K562 (cell line): ENCODE measurements around the gene JAM2. TPM values are rescaled to one million over a fixed set of nuclear protein-coding genes. Genes with fewer than 3 reads are reported as not detected.

Source experiments
- CBX3 ChIP-seq, 2 experiments: IDR thresholded peaks; 1 replicate in 1 of 2; 2 replicates in 1 of 2; pipeline ENCODE4 v1.6.1; 2012; ENCODE audit warnings: inconsistent platforms in 2 of 2, low read length in 2 of 2, borderline replicate concordance in 1 of 2, control low read depth in 1 of 2
- FOXA1 ChIP-seq: fragments of 450-650 bp; IDR thresholded peaks from 2 replicates; pipeline ENCODE4 v1.6.1; 2016; ENCODE audit warnings: mild to moderate bottlenecking, borderline replicate concordance
- MEIS2 ChIP-seq: fragments of 450-650 bp; IDR thresholded peaks from 2 replicates; pipeline ENCODE4 v1.6.1; 2014; ENCODE audit warnings: mild to moderate bottlenecking; ENCODE audit not compliant: partially characterized antibody
- NR4A1 ChIP-seq, 2 experiments: fragments of 250-450 bp in 1 of 2; fragments of 450-650 bp in 1 of 2; sonication (Bioruptor Pico) in 1 of 2; IDR thresholded peaks; 2 replicates each; pipeline versions ENCODE4 v1.4.0 to v1.6.1; 2016 to 2020; ENCODE audit warnings: mild to moderate bottlenecking in 2 of 2, missing compliant biosample characterization in 1 of 2, missing genetic modification characterization in 1 of 2, moderate library complexity in 1 of 2
- XRCC5 ChIP-seq: fragments of 200-400 bp; formaldehyde crosslinking; IDR thresholded peaks from 2 replicates; pipeline ENCODE4 v1.6.1; 2017; ENCODE audit warnings: low read depth, mild to moderate bottlenecking, low read length
- polyA plus RNA-seq, 8 experiments: library from polyadenylated mRNA; depleted of rRNA in 4 of 8; stranded (reverse) in 5 of 8; unstranded in 3 of 8; fragments of >200 nt; fragmentation: Nextera tagmentation in 2 of 8; fragmentation: Illumina TruSeq in 1 of 8; extraction: Ambion mirVana in 2 of 8; extraction: Trizol in 1 of 8; gene quantifications; 2 replicates each; pipeline versions ENCODE4 v1.2.1 to v1.2.3, GENCODE V29; 2011 to 2014; ENCODE audit warnings: inconsistent platforms in 1 of 8, missing spikeins in 1 of 8
- total RNA-seq, 7 experiments: library from RNA; depleted of rRNA in 6 of 7; stranded (reverse); fragments of >200 nt in 6 of 7; fragmentation: Illumina TruSeq in 2 of 7; extraction: Trizol in 2 of 7; gene quantifications; 2 replicates each; pipeline versions ENCODE4 v1.2.1 to v1.2.3, GENCODE V29; 2011 to 2021; ENCODE audit warnings: low replicate concordance in 1 of 7
- TF ChIP-seq, protein P1 (sequence below), 2 experiments: fragments of 450-650 bp in 1 of 2; sonication (generic) in 1 of 2; formaldehyde crosslinking in 1 of 2; IDR thresholded peaks in 1 of 2; conservative IDR thresholded peaks in 1 of 2; 2 replicates each; pipeline versions ENCODE4 v1.6.1 to v1.8.1; 2016 to 2023; ENCODE audit warnings: mild to moderate bottlenecking in 2 of 2, moderate library complexity in 2 of 2, inconsistent platforms in 1 of 2, missing genetic modification reagents in 1 of 2
- TF ChIP-seq, protein P2 (sequence below), 2 experiments: fragments of 450-650 bp; IDR thresholded peaks; 2 replicates each; pipeline ENCODE4 v1.6.1; 2018; ENCODE audit warnings: mild to moderate bottlenecking in 2 of 2, low read depth in 1 of 2; ENCODE audit not compliant: partially characterized antibody in 2 of 2
- TF ChIP-seq, protein P3 (sequence below): fragments of 450-650 bp; IDR thresholded peaks from 2 replicates; pipeline ENCODE4 v1.6.1; 2016; ENCODE audit warnings: low read depth

Gene JAM2
- total and polyA plus RNA-seq, 9 of the 15 experiments (the other 6 are each of a cell fraction or from before 2014, with no cell fraction given) = 0.03 to 0.08 (median 0.07) TPM; not detected in 6

DNA sequence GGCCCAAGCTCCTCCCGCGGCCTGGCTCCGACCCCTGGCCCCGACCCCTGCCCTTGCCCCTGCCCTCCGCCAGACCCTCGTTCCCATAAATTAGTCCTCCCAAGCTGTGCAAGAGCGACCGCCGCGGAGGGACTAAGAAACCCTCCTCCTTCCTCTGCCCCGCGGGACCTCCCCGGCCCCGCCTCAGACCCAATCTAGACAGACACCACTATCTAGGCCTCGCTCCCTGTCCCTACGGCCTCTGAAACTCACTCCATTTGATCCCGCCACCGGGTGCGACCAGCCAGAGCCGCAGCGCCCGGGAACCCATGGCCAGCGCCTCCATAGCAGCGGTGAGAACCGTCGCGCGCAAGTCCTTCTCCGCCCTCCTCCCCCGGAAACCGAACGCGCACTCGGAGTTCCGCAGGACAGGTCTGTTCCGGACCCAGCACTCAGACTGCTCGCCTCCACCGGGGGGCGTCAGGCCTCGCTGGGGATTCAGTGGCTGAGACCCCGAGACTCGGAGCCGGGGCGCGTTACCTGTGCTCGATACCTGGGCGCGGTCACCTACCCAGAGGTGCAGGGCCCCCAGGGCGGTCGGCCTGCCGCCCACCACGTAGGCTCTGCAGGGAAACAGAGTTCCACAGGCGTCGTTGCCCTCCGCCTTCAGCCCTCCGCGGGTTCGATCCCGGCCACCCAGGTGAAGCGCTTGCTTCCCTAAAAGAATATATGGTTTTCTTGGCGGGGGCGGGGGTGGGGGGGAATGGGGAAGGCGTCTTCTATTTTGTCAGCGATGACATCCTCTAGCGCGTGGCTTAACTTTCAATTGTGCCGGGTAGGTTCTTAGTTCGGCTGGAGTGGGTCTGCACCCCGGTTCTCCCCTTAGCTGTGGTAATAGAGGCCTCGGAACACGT lies 31.7 kb upstream of the JAM2 start, which contains the start of gene MRPL39 (continued):
- TF ChIP-seq XRCC5 (peak; percentile 94), MEIS2 (no peak), FOXA1 (no peak), NR4A1 (CRISPR knock-in tag; IDR thresholded peaks at IDR 0.05) (no peak; the same call in 1 of the 2 replicates), NR4A1 (tag; IDR thresholded peaks at IDR 0.05) (peak; percentile 68; the same call in 1 of the 2 replicates), CBX3 (IDR thresholded peaks at IDR 0.05; ENCODE audit: borderline replicate concordance in 1 of 2, low read length in 2 of 2) (peak; percentile 86 to 88)
- TF ChIP-seq, protein P1, sequence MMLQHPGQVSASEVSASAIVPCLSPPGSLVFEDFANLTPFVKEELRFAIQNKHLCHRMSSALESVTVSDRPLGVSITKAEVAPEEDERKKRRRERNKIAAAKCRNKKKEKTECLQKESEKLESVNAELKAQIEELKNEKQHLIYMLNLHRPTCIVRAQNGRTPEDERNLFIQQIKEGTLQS (IDR thresholded peaks at IDR 0.05) = no peak
- TF ChIP-seq, protein P1 (CRISPR knock-in tag; conservative IDR thresholded peaks at IDR 0.05) = no peak
- TF ChIP-seq, protein P2, sequence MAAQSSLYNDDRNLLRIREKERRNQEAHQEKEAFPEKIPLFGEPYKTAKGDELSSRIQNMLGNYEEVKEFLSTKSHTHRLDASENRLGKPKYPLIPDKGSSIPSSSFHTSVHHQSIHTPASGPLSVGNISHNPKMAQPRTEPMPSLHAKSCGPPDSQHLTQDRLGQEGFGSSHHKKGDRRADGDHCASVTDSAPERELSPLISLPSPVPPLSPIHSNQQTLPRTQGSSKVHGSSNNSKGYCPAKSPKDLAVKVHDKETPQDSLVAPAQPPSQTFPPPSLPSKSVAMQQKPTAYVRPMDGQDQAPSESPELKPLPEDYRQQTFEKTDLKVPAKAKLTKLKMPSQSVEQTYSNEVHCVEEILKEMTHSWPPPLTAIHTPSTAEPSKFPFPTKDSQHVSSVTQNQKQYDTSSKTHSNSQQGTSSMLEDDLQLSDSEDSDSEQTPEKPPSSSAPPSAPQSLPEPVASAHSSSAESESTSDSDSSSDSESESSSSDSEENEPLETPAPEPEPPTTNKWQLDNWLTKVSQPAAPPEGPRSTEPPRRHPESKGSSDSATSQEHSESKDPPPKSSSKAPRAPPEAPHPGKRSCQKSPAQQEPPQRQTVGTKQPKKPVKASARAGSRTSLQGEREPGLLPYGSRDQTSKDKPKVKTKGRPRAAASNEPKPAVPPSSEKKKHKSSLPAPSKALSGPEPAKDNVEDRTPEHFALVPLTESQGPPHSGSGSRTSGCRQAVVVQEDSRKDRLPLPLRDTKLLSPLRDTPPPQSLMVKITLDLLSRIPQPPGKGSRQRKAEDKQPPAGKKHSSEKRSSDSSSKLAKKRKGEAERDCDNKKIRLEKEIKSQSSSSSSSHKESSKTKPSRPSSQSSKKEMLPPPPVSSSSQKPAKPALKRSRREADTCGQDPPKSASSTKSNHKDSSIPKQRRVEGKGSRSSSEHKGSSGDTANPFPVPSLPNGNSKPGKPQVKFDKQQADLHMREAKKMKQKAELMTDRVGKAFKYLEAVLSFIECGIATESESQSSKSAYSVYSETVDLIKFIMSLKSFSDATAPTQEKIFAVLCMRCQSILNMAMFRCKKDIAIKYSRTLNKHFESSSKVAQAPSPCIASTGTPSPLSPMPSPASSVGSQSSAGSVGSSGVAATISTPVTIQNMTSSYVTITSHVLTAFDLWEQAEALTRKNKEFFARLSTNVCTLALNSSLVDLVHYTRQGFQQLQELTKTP (IDR thresholded peaks at IDR 0.05; ENCODE audit: low read depth in 1 of 2, partially characterized antibody in 2 of 2) = peak; percentile 24 to 88
- TF ChIP-seq, protein P3, sequence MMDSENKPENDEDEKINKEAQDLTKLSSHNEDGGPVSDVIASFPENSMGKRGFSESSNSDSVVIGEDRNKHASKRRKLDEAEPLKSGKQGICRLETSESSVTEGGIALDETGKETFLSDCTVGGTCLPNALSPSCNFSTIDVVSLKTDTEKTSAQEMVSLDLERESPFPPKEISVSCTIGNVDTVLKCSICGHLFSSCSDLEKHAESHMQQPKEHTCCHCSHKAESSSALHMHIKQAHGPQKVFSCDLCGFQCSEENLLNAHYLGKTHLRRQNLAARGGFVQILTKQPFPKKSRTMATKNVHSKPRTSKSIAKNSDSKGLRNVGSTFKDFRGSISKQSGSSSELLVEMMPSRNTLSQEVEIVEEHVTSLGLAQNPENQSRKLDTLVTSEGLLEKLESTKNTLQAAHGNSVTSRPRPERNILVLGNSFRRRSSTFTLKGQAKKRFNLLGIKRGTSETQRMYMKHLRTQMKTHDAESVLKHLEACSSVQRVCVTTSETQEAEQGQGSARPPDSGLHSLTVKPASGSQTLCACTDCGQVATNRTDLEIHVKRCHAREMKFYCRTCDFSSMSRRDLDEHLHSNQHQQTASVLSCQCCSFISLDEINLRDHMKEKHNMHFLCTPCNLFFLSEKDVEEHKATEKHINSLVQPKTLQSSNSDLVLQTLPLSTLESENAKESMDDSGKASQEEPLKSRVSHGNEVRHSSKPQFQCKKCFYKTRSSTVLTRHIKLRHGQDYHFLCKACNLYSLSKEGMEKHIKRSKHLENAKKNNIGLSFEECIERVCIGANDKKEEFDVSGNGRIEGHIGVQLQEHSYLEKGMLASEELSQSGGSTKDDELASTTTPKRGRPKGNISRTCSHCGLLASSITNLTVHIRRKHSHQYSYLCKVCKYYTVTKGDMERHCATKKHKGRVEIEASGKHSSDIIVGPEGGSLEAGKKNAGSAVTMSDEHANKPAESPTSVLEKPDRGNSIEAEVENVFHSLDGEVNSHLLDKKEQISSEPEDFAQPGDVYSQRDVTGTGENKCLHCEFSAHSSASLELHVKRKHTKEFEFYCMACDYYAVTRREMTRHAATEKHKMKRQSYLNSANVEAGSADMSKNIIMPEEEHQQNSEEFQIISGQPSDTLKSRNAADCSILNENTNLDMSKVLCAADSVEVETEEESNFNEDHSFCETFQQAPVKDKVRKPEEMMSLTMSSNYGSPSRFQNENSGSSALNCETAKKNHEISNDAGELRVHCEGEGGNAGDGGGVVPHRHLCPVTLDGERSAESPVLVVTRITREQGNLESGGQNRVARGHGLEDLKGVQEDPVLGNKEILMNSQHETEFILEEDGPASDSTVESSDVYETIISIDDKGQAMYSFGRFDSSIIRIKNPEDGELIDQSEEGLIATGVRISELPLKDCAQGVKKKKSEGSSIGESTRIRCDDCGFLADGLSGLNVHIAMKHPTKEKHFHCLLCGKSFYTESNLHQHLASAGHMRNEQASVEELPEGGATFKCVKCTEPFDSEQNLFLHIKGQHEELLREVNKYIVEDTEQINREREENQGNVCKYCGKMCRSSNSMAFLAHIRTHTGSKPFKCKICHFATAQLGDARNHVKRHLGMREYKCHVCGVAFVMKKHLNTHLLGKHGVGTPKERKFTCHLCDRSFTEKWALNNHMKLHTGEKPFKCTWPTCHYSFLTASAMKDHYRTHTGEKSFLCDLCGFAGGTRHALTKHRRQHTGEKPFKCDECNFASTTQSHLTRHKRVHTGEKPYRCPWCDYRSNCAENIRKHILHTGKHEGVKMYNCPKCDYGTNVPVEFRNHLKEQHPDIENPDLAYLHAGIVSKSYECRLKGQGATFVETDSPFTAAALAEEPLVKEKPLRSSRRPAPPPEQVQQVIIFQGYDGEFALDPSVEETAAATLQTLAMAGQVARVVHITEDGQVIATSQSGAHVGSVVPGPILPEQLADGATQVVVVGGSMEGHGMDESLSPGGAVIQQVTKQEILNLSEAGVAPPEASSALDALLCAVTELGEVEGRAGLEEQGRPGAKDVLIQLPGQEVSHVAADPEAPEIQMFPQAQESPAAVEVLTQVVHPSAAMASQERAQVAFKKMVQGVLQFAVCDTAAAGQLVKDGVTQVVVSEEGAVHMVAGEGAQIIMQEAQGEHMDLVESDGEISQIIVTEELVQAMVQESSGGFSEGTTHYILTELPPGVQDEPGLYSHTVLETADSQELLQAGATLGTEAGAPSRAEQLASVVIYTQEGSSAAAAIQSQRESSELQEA = no peak
